ENCODE results near the gene CTSW. TPM values are rescaled to one million over a fixed set of nuclear protein-coding genes. Genes with fewer than 3 reads are reported as not detected.

Gene CTSW
- total RNA-seq, 2 donors from 2014 or later = 0.39 to 1.1 TPM

DNA sequence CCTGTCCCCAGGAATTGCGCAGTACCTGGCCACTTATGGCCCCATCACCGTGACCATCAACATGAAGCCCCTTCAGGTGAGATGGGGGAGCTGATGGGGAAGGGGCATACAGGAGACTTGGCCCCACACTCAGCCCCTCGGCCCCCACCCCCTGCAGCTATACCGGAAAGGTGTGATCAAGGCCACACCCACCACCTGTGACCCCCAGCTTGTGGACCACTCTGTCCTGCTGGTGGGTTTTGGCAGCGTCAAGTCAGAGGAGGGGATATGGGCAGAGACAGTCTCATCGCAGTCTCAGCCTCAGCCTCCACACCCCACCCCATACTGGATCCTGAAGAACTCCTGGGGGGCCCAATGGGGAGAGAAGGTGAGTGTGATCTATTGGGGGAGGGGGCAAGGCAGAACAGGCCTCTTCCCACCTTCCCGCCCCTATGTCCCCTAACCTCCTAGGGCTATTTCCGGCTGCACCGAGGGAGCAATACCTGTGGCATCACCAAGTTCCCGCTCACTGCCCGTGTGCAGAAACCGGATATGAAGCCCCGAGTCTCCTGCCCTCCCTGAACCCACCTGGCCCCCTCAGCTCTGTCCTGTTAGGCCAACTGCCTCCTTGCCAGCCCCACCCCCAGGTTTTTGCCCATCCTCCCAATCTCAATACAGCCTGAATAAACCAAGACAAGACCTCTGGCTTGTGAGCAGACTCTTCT is 3.6 kb downstream of the CTSW start:
- no peaks in the 10 kb centered on the region for H3K9me3 ChIP-seq
- H3K27ac ChIP-seq = no peak overlapping the region
- no peak for DNase-seq (ENCODE audit: low spot score)
- peaks cover 30% of the 10 kb centered on the region for H3K36me3 ChIP-seq
- TF ChIP-seq, protein P1, sequence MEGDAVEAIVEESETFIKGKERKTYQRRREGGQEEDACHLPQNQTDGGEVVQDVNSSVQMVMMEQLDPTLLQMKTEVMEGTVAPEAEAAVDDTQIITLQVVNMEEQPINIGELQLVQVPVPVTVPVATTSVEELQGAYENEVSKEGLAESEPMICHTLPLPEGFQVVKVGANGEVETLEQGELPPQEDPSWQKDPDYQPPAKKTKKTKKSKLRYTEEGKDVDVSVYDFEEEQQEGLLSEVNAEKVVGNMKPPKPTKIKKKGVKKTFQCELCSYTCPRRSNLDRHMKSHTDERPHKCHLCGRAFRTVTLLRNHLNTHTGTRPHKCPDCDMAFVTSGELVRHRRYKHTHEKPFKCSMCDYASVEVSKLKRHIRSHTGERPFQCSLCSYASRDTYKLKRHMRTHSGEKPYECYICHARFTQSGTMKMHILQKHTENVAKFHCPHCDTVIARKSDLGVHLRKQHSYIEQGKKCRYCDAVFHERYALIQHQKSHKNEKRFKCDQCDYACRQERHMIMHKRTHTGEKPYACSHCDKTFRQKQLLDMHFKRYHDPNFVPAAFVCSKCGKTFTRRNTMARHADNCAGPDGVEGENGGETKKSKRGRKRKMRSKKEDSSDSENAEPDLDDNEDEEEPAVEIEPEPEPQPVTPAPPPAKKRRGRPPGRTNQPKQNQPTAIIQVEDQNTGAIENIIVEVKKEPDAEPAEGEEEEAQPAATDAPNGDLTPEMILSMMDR (IDR thresholded peaks at IDR 0.05) = no peak
- no peaks in the 10 kb centered on the region for H3K27me3 ChIP-seq
- H3K4me1 ChIP-seq = peaks cover 0 to 26% of the 10 kb centered on the region in 2 donors
- H3K4me3 ChIP-seq = no peak overlapping the region

DNA sequence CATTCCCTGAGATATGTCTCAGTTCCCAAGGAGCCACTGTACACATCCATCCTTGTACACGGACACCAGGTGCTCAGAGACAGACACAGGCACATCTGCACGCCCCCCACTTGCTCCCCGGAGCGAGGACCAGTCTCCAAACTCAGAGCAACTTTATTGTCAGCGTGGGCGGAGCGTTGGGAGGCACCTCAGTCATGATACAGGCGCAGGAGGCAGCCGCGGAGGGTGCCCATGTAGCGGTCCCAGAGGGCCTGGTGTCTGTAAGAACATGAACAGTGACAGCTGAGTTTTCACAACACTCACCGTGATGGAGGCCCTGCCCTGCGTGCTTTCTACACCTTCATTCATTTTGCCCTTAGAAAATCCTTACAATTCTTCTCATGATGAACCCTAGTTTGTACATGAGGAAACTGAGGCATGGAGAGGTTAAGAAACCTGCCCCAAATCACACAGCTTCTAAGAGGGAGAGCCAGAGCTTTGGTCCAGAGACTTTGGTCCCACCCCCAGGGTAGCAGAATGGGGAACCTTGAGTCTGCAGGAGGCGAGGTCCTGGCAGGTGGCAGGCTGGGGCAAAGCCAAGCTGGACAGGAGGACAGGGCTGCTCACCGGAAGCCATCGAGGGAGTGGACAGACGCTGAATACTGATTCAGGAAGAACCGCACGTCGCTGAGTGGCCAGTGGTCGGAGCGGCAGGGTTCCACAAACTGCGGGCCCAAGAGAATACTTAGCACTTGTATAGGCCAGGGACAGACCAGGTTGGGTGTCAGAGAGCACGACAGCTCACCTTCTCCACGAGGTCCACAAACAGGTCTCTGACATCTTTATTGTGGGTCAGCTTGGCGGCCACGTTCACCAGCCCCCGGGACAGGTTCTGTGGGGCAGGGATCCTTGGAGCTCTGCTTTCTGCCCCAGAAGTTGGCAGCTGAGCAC is 4.4 kb downstream of the CTSW start:
- Histone ChIP-seq H3K4me3 (no peak overlapping the region), H3K27ac (no peak overlapping the region), H3K27me3 (no peaks in the 10 kb centered on the region), H3K36me3 (peaks cover 30% of the 10 kb centered on the region), H3K4me1 (peaks cover 0 to 31% of the 10 kb centered on the region in 2 donors), H3K9me3 (no peaks in the 10 kb centered on the region)
- TF ChIP-seq, protein P1 (IDR thresholded peaks at IDR 0.05) = no peak
- DNase-seq (ENCODE audit: low spot score) = no peak

DNA sequence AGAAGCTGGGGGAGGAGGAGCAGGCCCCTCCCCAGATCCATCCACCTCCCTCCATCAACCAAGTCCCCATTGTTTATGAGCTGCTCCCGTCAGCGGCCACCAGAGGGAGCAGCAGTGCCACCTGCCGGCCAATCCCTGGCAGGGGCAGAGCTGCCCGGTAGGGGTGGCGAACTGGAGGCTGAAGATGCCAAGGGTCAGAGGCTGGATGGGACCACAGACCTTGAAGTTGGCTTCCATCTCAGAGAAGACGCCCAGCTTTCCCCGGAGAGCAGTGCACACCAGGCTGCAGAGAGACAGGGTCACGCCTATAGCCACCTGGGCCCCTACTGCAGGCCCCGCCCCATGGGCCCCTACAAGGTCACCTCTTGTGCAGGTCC is 5.1 kb downstream of the CTSW start:
- no peak for DNase-seq (ENCODE audit: low spot score)
- no peaks in the 10 kb centered on the region for H3K9me3 ChIP-seq
- no peaks in the 10 kb centered on the region for H3K27me3 ChIP-seq
- no peak overlapping the region for H3K4me3 ChIP-seq
- TF ChIP-seq, protein P1 (IDR thresholded peaks at IDR 0.05) = peak; percentile 96 to 98
- H3K36me3 ChIP-seq = peaks cover 30% of the 10 kb centered on the region
- peaks cover 0 to 38% of the 10 kb centered on the region in 2 donors for H3K4me1 ChIP-seq
- H3K27ac ChIP-seq = peak overlapping the region; percentile 22 to 33

DNA sequence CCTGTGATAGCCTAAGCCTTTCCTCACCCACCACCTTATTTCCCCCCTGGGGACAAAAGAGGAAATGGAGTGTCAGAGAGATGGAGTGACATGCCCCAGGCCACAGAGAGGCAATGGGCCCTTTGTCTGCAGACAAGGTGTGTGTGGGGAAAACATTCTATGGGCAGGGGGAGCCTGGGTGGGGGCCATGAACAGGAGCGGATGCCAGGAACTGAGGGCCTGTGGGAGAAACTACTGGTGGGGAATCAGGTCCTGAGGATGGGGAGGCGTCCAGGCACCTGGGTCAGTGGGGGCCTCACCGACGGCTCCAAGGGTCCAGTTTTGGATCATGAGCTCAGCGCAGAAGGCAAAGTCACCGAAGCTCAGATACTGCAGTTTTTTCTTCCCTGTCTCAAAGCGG is 5.6 kb downstream of the CTSW start:
- H3K27me3 ChIP-seq = no peaks in the 10 kb centered on the region
- H3K36me3 ChIP-seq = peaks cover 30% of the 10 kb centered on the region
- peak overlapping the region in 1 of 2 donors; percentile 33 for H3K27ac ChIP-seq
- no peak overlapping the region for H3K4me3 ChIP-seq
- TF ChIP-seq, protein P1 (IDR thresholded peaks at IDR 0.05) = no peak
- H3K4me1 ChIP-seq = peaks cover 0 to 43% of the 10 kb centered on the region in 2 donors
- no peak for DNase-seq (ENCODE audit: low spot score)
- H3K9me3 ChIP-seq = no peaks in the 10 kb centered on the region

DNA sequence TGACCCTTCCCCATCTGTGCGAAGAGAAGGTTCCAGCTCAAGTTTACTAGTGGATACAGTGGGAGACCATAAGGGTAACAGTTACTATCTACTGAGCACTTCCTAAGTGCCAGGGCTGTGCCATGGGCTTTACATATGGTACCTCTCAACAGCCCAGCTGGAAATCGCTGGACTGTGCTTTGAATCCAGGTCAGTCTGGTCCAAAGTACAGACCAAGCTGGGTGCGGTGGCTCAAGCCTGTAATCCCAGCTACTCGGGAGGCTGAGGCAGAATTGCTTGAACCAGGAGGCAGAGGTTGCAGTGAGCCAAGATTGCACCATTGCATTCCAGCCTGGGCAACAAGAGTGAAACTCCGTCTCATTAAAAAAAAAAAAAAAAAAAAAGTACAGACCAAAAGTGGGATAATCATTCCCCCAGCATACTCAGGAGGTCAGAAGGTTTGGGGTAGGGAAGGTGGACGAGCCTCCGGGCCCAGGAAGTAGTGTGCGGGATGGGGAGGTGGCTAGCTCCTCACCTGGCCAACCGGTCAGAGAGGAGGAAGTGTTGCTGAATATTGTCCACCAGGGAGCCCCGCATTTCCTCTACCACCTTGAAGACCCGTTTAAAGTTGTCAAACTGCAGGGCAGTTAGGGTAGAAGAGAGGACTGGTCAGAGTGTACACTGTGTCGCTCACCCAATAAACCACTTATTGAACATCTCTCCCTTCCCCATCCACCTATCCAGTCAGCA is 6.3 kb downstream of the CTSW start:
- no peaks in the 10 kb centered on the region for H3K27me3 ChIP-seq
- no peaks in the 10 kb centered on the region for H3K9me3 ChIP-seq
- no peak for DNase-seq (ENCODE audit: low spot score)
- no peak overlapping the region for H3K27ac ChIP-seq
- peaks cover 30% of the 10 kb centered on the region for H3K36me3 ChIP-seq
- H3K4me1 ChIP-seq = peaks cover 0 to 43% of the 10 kb centered on the region in 2 donors
- TF ChIP-seq, protein P1 (IDR thresholded peaks at IDR 0.05) = no peak
- no peak overlapping the region for H3K4me3 ChIP-seq

All from right atrium auricular region (tissue), 2 donors.